ENCODE data around the gene CH25H. TPM values are rescaled to one million over a fixed set of nuclear protein-coding genes. Genes with fewer than 3 reads are reported as not detected.

CH25H gene
- total RNA-seq, 1 donor from 2014 or later: 4.4 TPM

DNA sequence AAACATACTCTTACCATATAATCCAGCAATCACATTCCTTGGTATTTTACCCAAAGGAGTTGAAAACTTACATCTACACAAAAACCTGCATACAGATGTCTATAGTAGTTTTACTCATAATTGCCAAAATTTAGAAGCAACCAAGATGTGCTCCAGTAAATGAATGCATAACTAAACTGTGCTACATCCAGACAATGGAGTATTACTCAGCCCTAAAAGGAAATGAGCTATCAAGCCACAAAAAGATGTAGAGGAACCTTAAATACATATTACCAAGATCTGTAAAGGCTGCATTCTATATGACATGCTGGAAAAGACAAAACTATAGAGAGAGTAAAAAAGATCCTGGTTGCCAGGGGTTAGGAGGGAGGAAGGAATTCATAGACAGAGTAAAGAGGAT lies 21.8 kb upstream of the CH25H start:
- H3K27me3 ChIP-seq (ENCODE audit: low read depth): no peaks in the 10 kb centered on the region
- TF ChIP-seq, protein P1, sequence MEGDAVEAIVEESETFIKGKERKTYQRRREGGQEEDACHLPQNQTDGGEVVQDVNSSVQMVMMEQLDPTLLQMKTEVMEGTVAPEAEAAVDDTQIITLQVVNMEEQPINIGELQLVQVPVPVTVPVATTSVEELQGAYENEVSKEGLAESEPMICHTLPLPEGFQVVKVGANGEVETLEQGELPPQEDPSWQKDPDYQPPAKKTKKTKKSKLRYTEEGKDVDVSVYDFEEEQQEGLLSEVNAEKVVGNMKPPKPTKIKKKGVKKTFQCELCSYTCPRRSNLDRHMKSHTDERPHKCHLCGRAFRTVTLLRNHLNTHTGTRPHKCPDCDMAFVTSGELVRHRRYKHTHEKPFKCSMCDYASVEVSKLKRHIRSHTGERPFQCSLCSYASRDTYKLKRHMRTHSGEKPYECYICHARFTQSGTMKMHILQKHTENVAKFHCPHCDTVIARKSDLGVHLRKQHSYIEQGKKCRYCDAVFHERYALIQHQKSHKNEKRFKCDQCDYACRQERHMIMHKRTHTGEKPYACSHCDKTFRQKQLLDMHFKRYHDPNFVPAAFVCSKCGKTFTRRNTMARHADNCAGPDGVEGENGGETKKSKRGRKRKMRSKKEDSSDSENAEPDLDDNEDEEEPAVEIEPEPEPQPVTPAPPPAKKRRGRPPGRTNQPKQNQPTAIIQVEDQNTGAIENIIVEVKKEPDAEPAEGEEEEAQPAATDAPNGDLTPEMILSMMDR (IDR thresholded peaks at IDR 0.05): no peak
- ATAC-seq: no peak
- peaks cover 8% of the 10 kb centered on the region for H3K4me1 ChIP-seq
- DNase-seq: no peak
- no peak overlapping the region for H3K27ac ChIP-seq
- intact Hi-C loops (cut with DNase I): no loop called here
- peaks cover 40% of the 10 kb centered on the region for H3K36me3 ChIP-seq
- H3K9me3 ChIP-seq: no peaks in the 10 kb centered on the region
- no peak overlapping the region for H3K4me3 ChIP-seq

DNA sequence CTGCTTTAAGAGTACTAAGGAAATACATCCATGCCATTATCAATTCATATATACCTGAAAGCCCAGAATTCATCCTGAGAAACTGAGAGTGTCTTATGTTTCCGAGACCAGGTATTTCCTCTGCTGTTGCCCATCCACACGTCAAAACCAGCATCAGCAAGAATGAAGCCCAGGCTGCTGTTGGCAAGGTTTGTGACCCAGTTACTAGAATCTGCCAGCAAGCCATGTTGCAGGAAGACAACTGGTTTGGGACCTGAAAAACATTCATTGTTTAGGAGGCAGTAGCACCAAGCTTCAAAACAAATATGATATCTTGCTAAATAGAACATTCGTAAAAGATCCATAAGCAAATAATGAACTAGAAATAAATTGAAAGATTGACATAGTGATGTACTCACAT lies 21.0 kb upstream of the CH25H start:
- Histone ChIP-seq H3K27ac (no peak overlapping the region), H3K36me3 (peaks cover 38% of the 10 kb centered on the region), H3K9me3 (no peaks in the 10 kb centered on the region), H3K4me1 (peaks cover 8% of the 10 kb centered on the region), H3K27me3 (ENCODE audit: low read depth) (no peaks in the 10 kb centered on the region), H3K4me3 (no peak overlapping the region)
- intact Hi-C loops (cut with DNase I): no loop called here
- DNase-seq (no peak), ATAC-seq (no peak)
- TF ChIP-seq, protein P1 (IDR thresholded peaks at IDR 0.05): no peak

DNA sequence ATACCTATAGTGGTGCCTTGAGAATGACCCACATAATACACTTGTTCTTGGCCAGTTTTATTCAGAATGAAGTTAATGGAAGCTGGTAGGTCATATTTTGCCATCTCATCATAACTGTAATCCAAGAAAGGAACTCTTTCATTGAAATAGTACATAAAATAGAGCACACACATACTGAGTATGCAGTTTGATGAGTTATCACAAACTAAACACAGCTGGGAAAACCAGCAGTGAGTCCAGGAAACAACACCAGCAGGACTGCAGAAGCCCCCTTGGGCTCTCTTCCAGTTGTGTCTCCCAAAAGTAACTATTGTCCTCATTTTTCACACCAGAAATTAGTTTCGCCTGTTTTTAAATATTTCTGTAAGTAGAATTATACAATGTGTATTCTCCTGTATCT lies 19.8 kb upstream of the CH25H start:
- Histone ChIP-seq H3K9me3 (no peaks in the 10 kb centered on the region), H3K4me1 (peaks cover 8% of the 10 kb centered on the region), H3K36me3 (peaks cover 30% of the 10 kb centered on the region), H3K27me3 (ENCODE audit: low read depth) (no peaks in the 10 kb centered on the region), H3K4me3 (no peak overlapping the region), H3K27ac (no peak overlapping the region)
- TF ChIP-seq, protein P1 (IDR thresholded peaks at IDR 0.05): no peak
- ATAC-seq (no peak), DNase-seq (no peak)
- intact Hi-C loops (cut with DNase I): no loop called here

DNA sequence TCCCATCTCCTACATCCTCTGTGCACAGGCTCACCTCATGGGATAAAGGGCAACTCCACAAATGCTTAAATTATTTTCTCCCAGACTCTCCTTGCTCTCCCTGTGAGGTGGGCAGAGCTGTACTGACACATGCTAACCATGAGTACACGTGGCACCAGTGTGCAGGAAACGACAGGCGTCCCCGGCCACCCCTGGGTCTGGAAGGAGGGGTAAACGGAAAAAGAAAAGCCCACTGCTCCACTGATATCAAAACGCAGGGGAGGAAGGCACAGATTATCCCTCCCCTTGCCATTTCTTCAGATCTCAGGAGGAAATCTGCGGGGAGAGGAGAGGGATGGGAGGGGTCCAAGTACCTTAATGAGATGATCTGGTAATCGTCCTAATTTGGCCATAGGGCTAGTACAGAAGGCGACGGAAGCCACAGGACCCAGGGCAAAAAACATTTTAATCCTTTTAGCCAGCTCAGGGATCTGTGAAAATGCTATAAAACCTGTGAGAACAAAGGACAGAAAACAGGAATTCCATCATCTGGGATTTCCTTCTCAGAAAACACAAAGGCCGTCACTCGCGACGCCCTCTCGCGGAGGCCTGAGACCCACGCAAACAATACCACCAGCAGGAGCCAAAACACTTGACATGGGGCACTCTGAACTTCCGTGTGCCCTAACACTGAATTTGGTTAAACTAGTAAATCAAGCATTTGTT lies 17.8 kb upstream of the CH25H start:
- TF ChIP-seq, protein P1 (IDR thresholded peaks at IDR 0.05): peak; percentile 53
- DNase-seq (peak; percentile 68), ATAC-seq (peak; percentile 51 to 55)
- Histone ChIP-seq H3K36me3 (peaks cover 29% of the 10 kb centered on the region), H3K4me1 (peaks cover 8% of the 10 kb centered on the region), H3K27me3 (ENCODE audit: low read depth) (no peaks in the 10 kb centered on the region), H3K27ac (peak overlapping the region; percentile 54), H3K4me3 (peak overlapping the region; percentile 24), H3K9me3 (no peaks in the 10 kb centered on the region)
- intact Hi-C loops (cut with DNase I): no loop called here

DNA sequence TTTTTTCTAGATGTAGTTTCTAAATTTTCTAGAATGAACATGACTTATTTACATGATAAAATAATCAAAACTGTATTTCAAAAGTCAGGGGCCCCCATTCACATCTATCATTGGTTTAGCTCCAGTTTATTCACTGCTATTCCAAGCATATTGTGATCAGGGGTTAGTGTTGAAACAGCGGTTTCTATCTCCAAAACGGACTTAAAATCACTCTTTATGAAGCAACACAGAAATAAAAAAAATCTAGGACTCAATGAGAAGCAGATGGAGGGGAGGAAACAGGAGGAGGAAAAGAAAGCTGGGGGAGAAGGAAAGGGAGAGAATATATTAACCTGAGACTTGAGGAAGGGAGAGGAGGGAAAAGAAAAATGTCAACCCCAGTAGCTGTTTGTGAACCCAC lies 14.8 kb upstream of the CH25H start:
- DNase-seq (no peak), ATAC-seq (no peak)
- peaks cover 15% of the 10 kb centered on the region for H3K4me1 ChIP-seq
- H3K27ac ChIP-seq: no peak overlapping the region
- TF ChIP-seq, protein P1 (IDR thresholded peaks at IDR 0.05): no peak
- no peaks in the 10 kb centered on the region for H3K27me3 ChIP-seq (ENCODE audit: low read depth)
- H3K4me3 ChIP-seq: no peak overlapping the region
- H3K36me3 ChIP-seq: peaks cover 21% of the 10 kb centered on the region
- H3K9me3 ChIP-seq: no peaks in the 10 kb centered on the region
- intact Hi-C loops (cut with DNase I): no loop called here

All from lower lobe of right lung (tissue), 2 donors.